Hindlimb muscle (tissue), 1 donor: ENCODE measurements around the gene XRCC4. TPM values are rescaled to one million over a fixed set of nuclear protein-coding genes. Genes with fewer than 3 reads are reported as not detected.

ENCODE experiments used
- DNase-seq: peaks from one replicate; pipeline ENCODE4 v3.0.0-alpha.2; 2013
- polyA plus RNA-seq: library from polyadenylated mRNA; unstranded; fragments of 120-200 nt; gene quantifications from one replicate; pipeline ENCODE4 v1.2.1, GENCODE V29; 2013; ENCODE audit not compliant: insufficient read length

The XRCC4 gene
- polyA plus RNA-seq, 1 donor = 5.5 TPM

GRCh38 chr5:83277953-83278352, 200.6 kb downstream of the XRCC4 start:
- no peak for DNase-seq

- no peak for DNase-seq
Observed at GRCh38 chr5:83281176-83281575, 203.8 kb downstream of the XRCC4 start.

GRCh38 chr5:83281658-83282057, 204.3 kb downstream of the XRCC4 start:
- DNase-seq = no peak

- DNase-seq = no peak
Observed at GRCh38 chr5:83283761-83284160, 206.4 kb downstream of the XRCC4 start.

GRCh38 chr5:83285661-83286398, 208.5 kb downstream of the XRCC4 start:
- no peak for DNase-seq

GRCh38 chr5:83294246-83294645, 216.9 kb downstream of the XRCC4 start:
- no peak for DNase-seq

GRCh38 chr5:83299353-83299752, 222.0 kb downstream of the XRCC4 start:
- no peak for DNase-seq

GRCh38 chr5:83306572-83307241, 229.4 kb downstream of the XRCC4 start:
- peak; percentile 43 for DNase-seq

- peak; percentile 15 for DNase-seq
Observed at GRCh38 chr5:83312663-83313062, 235.3 kb downstream of the XRCC4 start.

GRCh38 chr5:83313436-83313835, 236.1 kb downstream of the XRCC4 start:
- no peak for DNase-seq

- no peak for DNase-seq
Observed at GRCh38 chr5:83321483-83322055, 244.2 kb downstream of the XRCC4 start.

GRCh38 chr5:83322273-83322924, 245.1 kb downstream of the XRCC4 start:
- DNase-seq = no peak

- no peak for DNase-seq
Observed at GRCh38 chr5:83323557-83324180, 246.3 kb downstream of the XRCC4 start.

- no peak for DNase-seq
Observed at GRCh38 chr5:83331842-83332241, 254.5 kb downstream of the XRCC4 start.

- no peak for DNase-seq
Observed at GRCh38 chr5:83337453-83338035, 260.2 kb downstream of the XRCC4 start.

- no peak for DNase-seq
Observed at GRCh38 chr5:83340511-83340918, 263.2 kb downstream of the XRCC4 start.

GRCh38 chr5:83341815-83342334, 264.5 kb downstream of the XRCC4 start:
- DNase-seq = no peak

GRCh38 chr5:83342465-83342864, 265.1 kb downstream of the XRCC4 start:
- peak; percentile 16 for DNase-seq

- no peak for DNase-seq
Observed at GRCh38 chr5:83343299-83343698, 266.0 kb downstream of the XRCC4 start.

- DNase-seq = no peak
Observed at GRCh38 chr5:83345423-83345822, 268.1 kb downstream of the XRCC4 start.

- DNase-seq = no peak
Observed at GRCh38 chr5:83348281-83348780, 271.0 kb downstream of the XRCC4 start.

- DNase-seq = no peak
Observed at GRCh38 chr5:83353231-83353630, 275.9 kb downstream of the XRCC4 start.
